NCI-H1436 (cell line): ENCODE measurements around the gene VWA8.

Experiments used
- DNase-seq: peaks from one replicate; lab custom pipeline; 2025; lab: John Stamatoyannopoulos, UW

VWA8 gene

GRCh38 chr13:41960637-41961465, at the start of gene VWA8:
TSS of gene VWA8 (minus strand) at chr13:41961109. CDS start at chr13:41961015, 94 bp downstream.
- peak; percentile 8 for DNase-seq

DNA sequence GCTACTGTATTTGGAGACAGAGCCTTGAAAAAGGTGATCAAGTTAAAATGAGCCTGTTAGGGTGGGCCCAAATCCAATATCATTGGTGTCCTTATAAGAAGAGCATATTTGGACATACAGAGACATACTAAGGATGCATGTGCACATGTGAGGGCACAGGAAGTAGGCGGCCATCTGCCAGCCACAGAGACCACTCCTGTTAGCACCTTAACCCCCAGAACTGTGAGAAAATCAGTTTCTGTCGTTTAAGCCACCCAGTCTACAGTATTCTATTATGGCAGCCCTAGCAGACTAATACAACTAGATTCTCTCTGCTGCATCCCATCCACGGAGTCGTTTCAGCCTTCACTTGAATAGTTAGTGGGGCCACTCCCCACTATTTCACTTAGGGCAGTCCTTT, 48.1 kb upstream of the VWA8 start:
- no peak for DNase-seq

- no peak for DNase-seq
Measured at GRCh38 chr13:42007844-42008243, 46.9 kb upstream of the VWA8 start.

DNA sequence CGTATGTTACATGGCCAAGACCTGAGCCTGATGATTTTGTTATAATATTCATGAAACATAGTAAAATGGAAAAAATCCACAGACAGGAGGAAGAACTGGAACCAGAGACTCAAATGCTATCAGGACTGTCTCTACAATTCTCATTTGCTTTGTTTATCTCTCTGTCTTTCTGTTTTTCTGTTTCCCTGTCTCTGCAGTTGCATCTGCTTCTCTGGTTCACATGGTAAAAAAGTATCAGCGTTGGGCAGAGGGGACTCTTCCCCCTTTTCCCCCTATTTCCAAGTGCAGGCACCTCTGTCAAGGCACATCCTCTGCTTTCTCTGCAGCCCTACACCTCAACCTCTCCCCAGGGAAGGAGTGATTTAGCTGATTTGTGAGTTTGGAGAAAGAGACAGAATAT, 41.2 kb upstream of the VWA8 start:
- DNase-seq, result no peak

GRCh38 chr13:42001580-42001979, 40.7 kb upstream of the VWA8 start:
- no peak for DNase-seq

- DNase-seq, result no peak
Measured at GRCh38 chr13:42000846-42001245, 39.9 kb upstream of the VWA8 start.

- no peak for DNase-seq
Measured at GRCh38 chr13:41997396-41997795, 36.5 kb upstream of the VWA8 start.

- DNase-seq, result no peak
Measured at GRCh38 chr13:41995946-41996345, 35.0 kb upstream of the VWA8 start.

DNA sequence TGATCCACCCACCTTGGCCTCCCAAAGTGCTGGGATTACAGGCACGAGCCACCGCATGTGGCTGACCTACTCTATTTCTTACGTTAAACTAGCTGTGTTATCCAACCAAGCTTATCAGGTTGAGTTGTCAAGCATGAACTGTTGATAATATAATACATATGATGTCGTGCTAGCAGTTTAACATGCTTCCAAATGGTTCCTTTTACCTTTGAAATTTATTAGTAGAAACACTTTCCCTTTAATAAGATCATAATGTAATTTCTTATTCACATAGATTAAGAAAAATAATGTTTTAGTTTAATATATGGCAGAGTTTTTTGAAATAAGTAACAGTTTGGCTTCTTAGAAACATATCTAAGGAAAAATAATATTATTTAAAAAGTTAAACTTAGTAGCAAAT, 34.4 kb upstream of the VWA8 start:
- no peak for DNase-seq

DNA sequence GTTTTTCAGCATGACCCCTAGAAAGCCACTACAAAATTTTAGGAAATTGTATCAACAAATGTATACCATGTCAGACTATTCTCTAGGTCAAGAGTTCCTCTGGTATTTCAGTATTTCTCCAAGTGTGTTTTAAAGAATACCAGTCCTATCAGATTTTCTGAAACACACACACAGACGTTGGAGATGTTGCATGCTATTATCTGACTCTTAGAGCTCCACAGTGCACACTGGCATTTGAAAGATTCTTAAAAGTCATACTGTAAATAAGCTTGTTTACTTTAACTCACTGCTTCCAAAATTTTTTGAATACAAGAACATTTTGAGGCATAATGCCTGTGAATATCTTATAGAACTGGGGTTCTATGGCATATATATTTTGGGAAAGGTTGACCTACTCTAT, 33.8 kb upstream of the VWA8 start:
- no peak for DNase-seq

- DNase-seq, result no peak
Measured at GRCh38 chr13:41991936-41992335, 31.0 kb upstream of the VWA8 start.

- DNase-seq, result no peak
Measured at GRCh38 chr13:41988244-41988643, 27.3 kb upstream of the VWA8 start.

DNA sequence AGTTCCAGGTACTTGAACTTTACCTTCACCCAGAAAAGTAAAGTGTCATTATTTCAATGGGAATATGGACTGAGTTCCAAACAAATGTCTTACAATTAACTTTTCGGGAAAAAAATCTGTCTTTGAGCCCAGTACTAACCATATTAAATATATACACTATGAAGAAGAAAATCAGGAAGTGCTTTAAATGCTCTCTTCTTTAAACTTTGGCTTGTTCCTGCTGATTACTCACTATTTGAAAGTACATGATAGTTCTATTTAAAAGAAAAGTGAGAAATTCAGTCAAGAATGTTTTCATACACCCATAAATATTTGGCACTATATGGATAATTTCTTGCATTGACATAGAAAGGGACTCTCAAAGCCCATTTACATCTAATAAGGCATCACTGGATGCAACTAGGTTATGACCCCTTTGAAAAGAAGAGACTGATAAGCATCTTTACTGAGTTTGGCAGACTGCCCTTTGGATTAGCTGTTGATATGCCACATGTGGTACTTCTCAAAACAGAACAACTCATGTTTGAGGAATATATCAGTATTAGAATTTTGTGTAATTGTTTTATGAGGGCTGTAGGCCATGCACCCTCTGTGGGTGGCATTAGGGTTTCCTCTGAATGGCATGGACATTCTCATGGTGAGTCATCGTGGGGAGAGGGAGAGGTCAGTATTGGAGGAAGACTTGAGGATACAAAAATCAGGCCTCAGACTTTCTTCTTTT, 25.0 kb upstream of the VWA8 start:
- DNase-seq, result no peak

DNA sequence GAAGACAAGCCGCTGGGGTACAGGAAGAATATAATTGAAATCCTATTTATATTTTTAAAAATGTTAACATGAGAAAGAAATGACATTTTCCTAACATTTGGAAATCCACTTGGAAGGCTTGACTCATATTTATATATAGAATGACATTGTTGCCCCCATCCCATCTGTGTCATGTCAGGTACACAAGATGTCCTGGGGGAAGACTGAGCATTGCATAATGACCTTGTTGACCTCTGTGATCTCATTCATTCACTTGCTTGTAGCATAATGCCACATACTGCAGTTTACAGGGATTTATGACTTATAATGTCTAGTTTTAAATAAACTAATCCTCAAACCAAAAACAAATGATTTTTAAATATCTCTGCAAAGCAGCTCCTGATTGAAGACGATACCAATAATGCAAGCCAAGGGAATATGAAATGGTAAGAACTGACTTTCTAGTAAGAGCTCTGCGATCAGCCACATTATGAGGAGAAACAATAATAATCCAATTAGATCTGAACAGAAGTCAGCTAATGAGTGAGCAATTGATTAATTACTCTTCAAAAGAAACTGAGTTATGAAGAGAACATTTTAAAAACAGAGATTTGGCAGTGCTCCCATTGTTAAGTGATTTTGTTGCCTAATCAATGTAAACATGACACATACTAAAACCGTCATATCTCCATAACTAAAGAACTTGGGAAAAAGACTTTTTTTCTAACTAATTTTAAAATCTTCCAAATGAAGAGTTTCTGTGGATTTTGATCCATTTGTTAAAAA, 21.2 kb upstream of the VWA8 start:
- no peak for DNase-seq

- no peak for DNase-seq
Measured at GRCh38 chr13:41978007-41978406, 17.1 kb upstream of the VWA8 start.

DNA sequence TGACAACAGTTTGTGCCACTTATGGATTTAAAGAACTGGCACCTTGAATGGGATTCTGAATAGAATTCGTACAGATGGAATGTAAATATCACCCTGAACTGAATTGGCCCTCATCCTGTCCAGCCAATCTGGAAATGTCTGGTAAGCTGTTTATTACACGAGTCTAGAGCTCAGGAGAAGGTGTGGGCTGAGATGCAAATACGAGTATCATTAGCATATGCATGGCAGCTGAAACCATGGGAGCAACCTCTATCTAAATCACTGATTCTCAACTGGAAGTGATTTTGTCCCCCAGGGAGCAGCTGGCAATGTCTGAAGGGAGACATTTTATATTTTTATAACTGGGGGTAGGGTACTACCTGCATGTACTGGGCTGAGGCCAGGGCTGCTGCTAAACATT, 15.6 kb upstream of the VWA8 start:
- no peak for DNase-seq

GRCh38 chr13:41974262-41974900, 13.5 kb upstream of the VWA8 start:
- DNase-seq, result no peak

DNA sequence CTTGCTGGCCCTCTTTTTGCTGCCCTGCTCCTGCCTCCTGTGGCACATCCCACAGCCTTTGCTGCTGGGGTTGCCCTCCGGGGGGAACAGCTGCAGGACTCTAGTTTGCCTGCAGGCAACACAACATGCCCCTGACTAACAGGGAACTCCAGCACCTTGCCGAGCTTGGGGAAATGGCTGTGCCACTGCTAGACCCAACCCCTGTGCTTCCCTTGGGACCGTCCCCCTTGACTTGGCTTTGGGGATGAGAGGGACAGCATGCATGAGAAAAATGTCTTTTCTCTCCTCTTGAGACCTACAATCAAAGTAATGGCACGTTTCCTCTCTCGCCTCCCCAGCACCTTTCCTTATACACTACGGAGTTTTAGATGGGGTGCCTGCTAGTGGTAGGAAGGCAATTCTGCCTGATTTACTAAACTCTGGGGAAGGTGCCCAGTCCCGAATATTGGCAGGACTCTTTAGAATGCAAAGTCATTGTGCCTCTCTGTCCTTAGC, 12.4 kb upstream of the VWA8 start:
- no peak for DNase-seq

DNA sequence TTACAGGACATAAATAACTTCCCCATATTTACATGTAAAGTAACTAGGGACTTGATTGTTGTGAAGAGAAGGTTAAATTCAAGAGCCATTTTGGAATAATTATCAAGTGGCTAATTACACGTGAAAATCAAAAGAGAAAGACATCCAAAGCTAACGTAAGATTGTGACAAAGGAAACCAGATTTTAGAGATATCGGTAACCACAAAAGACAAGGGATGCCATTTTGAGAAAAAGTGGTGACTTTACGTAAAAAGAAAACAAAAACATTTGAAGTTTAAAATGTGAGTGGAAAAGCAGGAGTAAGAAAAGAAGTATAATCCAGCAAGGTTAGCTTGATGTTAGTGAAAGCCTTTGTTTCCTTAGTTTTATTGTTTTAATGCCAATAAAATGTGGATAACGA, 10.9 kb upstream of the VWA8 start:
- no peak for DNase-seq

- no peak for DNase-seq
Measured at GRCh38 chr13:41970918-41971317, 10.0 kb upstream of the VWA8 start.

DNA sequence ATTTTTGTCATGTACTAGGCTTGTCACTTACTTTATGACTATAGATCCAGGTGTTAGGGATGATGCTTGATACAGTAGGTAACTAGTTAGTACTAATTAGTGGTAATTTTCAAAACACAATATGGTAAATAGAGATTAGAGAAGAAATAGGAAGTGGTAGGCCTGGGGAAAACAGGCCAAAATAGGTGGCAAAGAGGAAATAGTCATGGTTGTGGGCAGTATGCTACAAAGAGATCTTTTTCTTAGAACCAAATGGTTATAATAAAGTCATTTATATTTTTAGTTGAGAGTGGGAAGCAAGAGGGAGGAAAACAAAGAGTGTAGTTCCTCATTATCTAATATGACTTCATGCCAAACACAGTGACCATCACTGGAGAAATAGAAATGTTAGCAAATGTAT, 9.1 kb upstream of the VWA8 start:
- no peak for DNase-seq

GRCh38 chr13:41969072-41969471, 8.2 kb upstream of the VWA8 start:
- no peak for DNase-seq
